Effector memory CD4-positive, alpha-beta T cell (primary cell): ENCODE measurements around the gene CADPS.

Experiments used
- DNase-seq, 3 donors: peaks; one replicate each; pipeline ENCODE4 v3.0.0-alpha.2; 2020
- H3K27ac ChIP-seq: 2 replicates; pipeline ENCODE4 v1.7.0; 2013; ENCODE audit warnings: mild to moderate bottlenecking, low read length, moderate library complexity; ENCODE audit not compliant: insufficient read depth, poor library complexity, severe bottlenecking
- H3K27me3 ChIP-seq: replicated peaks from 2 replicates; pipeline ENCODE4 v1.7.0; 2013; ENCODE audit warnings: mild to moderate bottlenecking, low read length; ENCODE audit not compliant: insufficient read depth, control insufficient read depth, poor library complexity, severe bottlenecking
- H3K36me3 ChIP-seq: 2 replicates; pipeline ENCODE4 v1.7.0; 2013; ENCODE audit warnings: mild to moderate bottlenecking, low read length, moderate library complexity; ENCODE audit not compliant: control insufficient read depth, insufficient read depth
- H3K4me1 ChIP-seq: 2 replicates; pipeline ENCODE4 v1.7.0; 2013; ENCODE audit warnings: low read length, mild to moderate bottlenecking; ENCODE audit not compliant: control insufficient read depth, insufficient read depth, poor library complexity, severe bottlenecking
- H3K4me3 ChIP-seq: 2 replicates; pipeline ENCODE4 v1.7.0; 2013; ENCODE audit warnings: low read length, low read depth, mild to moderate bottlenecking; ENCODE audit not compliant: insufficient read depth, poor library complexity, severe bottlenecking
- H3K9me3 ChIP-seq: 2 replicates; pipeline ENCODE4 v1.7.0; 2013; ENCODE audit warnings: mild to moderate bottlenecking, low read length, moderate library complexity; ENCODE audit not compliant: control insufficient read depth

The CADPS gene

GRCh38 chr3:62482961-62483360 lies 392.3 kb downstream of the CADPS start:
- H3K9me3 ChIP-seq = no peaks in the 10 kb centered on the region
- no peaks in the 10 kb centered on the region for H3K4me1 ChIP-seq
- H3K36me3 ChIP-seq = no peaks in the 10 kb centered on the region
- H3K4me3 ChIP-seq = no peak overlapping the region
- H3K27me3 ChIP-seq = no peaks in the 10 kb centered on the region
- DNase-seq = no peak
- no peak overlapping the region for H3K27ac ChIP-seq

- H3K36me3 ChIP-seq = no peaks in the 10 kb centered on the region
- DNase-seq = no peak
- H3K9me3 ChIP-seq = no peaks in the 10 kb centered on the region
- no peaks in the 10 kb centered on the region for H3K27me3 ChIP-seq
- H3K4me3 ChIP-seq = no peak overlapping the region
- H3K27ac ChIP-seq = no peak overlapping the region
- H3K4me1 ChIP-seq = no peaks in the 10 kb centered on the region
Observed at GRCh38 chr3:62481962-62482361, 393.3 kb downstream of the CADPS start.

- no peak for DNase-seq
Observed at GRCh38 chr3:62480056-62480455, 395.2 kb downstream of the CADPS start.

GRCh38 chr3:62479326-62479725 lies 395.9 kb downstream of the CADPS start:
- no peaks in the 10 kb centered on the region for H3K9me3 ChIP-seq
- DNase-seq = no peak
- no peak overlapping the region for H3K4me3 ChIP-seq
- H3K27me3 ChIP-seq = no peaks in the 10 kb centered on the region
- H3K27ac ChIP-seq = no peak overlapping the region
- no peaks in the 10 kb centered on the region for H3K36me3 ChIP-seq
- no peaks in the 10 kb centered on the region for H3K4me1 ChIP-seq

More at GRCh38 chr3:62480056-62480455, 395.2 kb downstream of the CADPS start:
- H3K4me1 ChIP-seq = no peaks in the 10 kb centered on the region
- H3K36me3 ChIP-seq = no peaks in the 10 kb centered on the region
- H3K4me3 ChIP-seq = no peak overlapping the region
- no peaks in the 10 kb centered on the region for H3K9me3 ChIP-seq
- no peak overlapping the region for H3K27ac ChIP-seq
- H3K27me3 ChIP-seq = no peaks in the 10 kb centered on the region

- Histone ChIP-seq H3K9me3 (no peaks in the 10 kb centered on the region), H3K27me3 (no peaks in the 10 kb centered on the region), H3K27ac (no peak overlapping the region), H3K4me1 (no peaks in the 10 kb centered on the region), H3K4me3 (no peak overlapping the region), H3K36me3 (no peaks in the 10 kb centered on the region)
- no peak for DNase-seq
Observed at GRCh38 chr3:62475306-62475705, 399.9 kb downstream of the CADPS start.

DNA sequence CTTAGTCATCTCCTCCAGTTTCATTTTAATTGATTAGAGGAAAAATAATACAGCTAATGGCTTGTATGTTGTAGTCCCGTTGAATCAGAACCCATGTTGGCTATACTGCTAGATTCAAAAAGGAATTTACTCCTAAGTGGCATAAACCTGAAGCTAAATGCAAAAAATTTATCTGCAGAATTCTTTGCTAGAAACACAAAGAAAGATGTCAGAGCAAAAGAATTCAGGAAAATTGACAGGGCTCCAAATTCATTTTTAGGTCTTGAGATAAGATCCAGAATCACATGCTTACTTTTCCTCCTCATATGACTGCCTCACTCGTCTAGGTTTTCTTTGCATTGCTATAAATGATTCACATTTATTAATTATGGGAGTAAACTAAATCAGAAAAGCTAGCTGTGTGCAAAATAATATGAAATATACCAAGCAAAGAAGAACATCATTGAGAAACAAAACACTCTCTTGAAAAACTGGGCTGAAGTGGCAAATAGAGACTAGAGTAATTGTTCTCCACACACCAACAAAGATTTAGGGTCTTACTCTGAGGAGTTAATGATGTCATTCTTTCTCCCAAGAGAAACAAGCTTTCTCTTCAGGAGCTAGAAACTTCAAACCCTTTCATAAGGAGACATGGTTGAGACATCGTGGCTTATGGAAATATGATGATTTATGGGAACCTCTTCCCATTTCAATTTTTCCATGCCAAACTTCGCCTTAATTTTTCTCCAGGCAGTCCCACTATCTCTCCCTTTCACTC lies 407.1 kb downstream of the CADPS start:
- Histone ChIP-seq H3K27ac (no peak overlapping the region), H3K9me3 (no peaks in the 10 kb centered on the region), H3K4me3 (no peak overlapping the region), H3K27me3 (no peaks in the 10 kb centered on the region), H3K4me1 (no peaks in the 10 kb centered on the region), H3K36me3 (no peaks in the 10 kb centered on the region)
- DNase-seq = no peak

DNA sequence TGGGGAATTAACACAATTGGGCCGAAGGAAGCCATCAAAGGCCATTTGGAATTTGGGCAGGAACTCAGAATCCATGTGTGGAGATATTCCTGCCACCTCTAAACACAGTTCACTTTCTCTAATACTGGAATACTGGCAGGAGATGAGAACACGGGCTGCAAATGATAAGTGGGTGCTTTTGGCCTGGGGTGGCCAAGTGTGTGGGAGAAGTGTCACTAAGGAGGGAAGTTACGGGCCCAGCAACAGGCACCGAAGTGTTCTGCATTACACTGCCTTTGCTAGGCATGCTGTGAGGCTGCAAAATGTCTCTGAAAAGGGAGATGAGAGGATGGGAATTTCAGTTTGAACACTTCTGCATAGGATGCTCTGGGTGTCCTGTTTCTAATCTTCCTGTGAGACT lies 412.4 kb downstream of the CADPS start:
- Histone ChIP-seq H3K4me1 (no peaks in the 10 kb centered on the region), H3K27ac (no peak overlapping the region), H3K4me3 (no peak overlapping the region), H3K9me3 (no peaks in the 10 kb centered on the region), H3K27me3 (no peaks in the 10 kb centered on the region), H3K36me3 (no peaks in the 10 kb centered on the region)
- no peak for DNase-seq

- Histone ChIP-seq H3K27ac (no peak overlapping the region), H3K36me3 (no peaks in the 10 kb centered on the region), H3K4me1 (no peaks in the 10 kb centered on the region), H3K9me3 (no peaks in the 10 kb centered on the region), H3K27me3 (no peaks in the 10 kb centered on the region), H3K4me3 (no peak overlapping the region)
- DNase-seq = no peak
Observed at GRCh38 chr3:62462104-62462762, 413.0 kb downstream of the CADPS start.

DNA sequence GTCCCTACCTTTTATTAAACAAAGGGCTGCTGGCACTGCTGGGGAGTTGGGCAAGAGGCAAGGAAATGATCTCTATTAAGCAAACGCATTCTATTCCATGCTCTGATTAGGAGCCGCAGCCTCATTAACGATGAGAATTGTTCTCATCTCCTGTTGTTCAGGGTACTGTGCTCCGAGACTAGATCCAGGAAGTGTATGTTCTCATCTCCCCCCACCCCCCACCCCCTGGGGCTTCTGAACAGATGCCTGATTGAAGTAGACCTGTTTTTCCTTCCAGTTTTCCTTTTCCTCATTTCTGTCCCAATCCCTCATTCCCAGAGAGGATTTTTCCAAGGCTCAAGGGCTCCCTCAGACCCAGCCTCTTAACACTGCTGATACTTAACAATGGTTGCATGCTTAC lies 420.3 kb downstream of the CADPS start:
- no peak for DNase-seq
- Histone ChIP-seq H3K4me1 (no peaks in the 10 kb centered on the region), H3K9me3 (no peaks in the 10 kb centered on the region), H3K27me3 (no peaks in the 10 kb centered on the region), H3K36me3 (no peaks in the 10 kb centered on the region), H3K4me3 (no peak overlapping the region), H3K27ac (no peak overlapping the region)

- H3K27me3 ChIP-seq = no peaks in the 10 kb centered on the region
- no peaks in the 10 kb centered on the region for H3K36me3 ChIP-seq
- no peak overlapping the region for H3K27ac ChIP-seq
- no peak for DNase-seq
- H3K9me3 ChIP-seq = no peaks in the 10 kb centered on the region
- no peaks in the 10 kb centered on the region for H3K4me1 ChIP-seq
- no peak overlapping the region for H3K4me3 ChIP-seq
Observed at GRCh38 chr3:62453448-62453847, 421.8 kb downstream of the CADPS start.
